Pancreas (tissue), 10 donors: ENCODE data around the gene RASGRP3. TPM values are rescaled to one million over a fixed set of nuclear protein-coding genes. Genes with fewer than 3 reads are reported as not detected.

Experiments
- ATAC-seq, 4 donors: fragments of 200-7000 bp; cut with Tn5 transposase; one replicate each; pipeline versions ENCODE4 v1.8.0 to v1.9.1; 2020; ENCODE audit warnings: mild to moderate bottlenecking in 4 of 4, moderate library complexity in 4 of 4
- DNase-seq, 6 donors: peaks; one replicate each; pipeline ENCODE4 v3.0.0-alpha.2; 2020
- FAIRE-seq: peaks from 2 replicates; lab custom pipeline; 2012; peaks lifted over from hg19 to GRCh38; lab: Jason Lieb, UNC
- H3K27ac ChIP-seq, 4 donors: fragments of 200-600 bp; sonication (generic); 1 replicate in 3 of 4; 2 replicates in 1 of 4; pipeline versions ENCODE4 v1.5.0 to v1.8.0; 2020
- H3K27me3 ChIP-seq, 4 donors: fragments of 200-600 bp; one replicate each; pipeline ENCODE4 v1.8.0; 2021
- H3K36me3 ChIP-seq, 3 donors: fragments of 200-600 bp; sonication (generic) in 1 of 3; one replicate each; pipeline versions ENCODE4 v1.5.0 to v1.8.0; 2020 to 2021
- H3K4me1 ChIP-seq, 3 donors: fragments of 200-600 bp; one replicate each; pipeline ENCODE4 v1.8.0; 2021
- H3K4me3 ChIP-seq, 4 donors: fragments of 200-600 bp; sonication (generic) in 2 of 4; one replicate each; pipeline versions ENCODE4 v1.5.0 to v1.8.0; 2020 to 2021
- H3K9me3 ChIP-seq, 4 donors: fragments of 200-600 bp; one replicate each; pipeline ENCODE4 v1.8.0; 2021
- WGBS, 2 donors: extraction: QIAGEN DNeasy Blood & Tissue Kit; methylation state at CpG; one replicate each; pipeline ENCODE4 v1.1.7; 2013; 5-methylcytosine and 5-hydroxymethylcytosine counted together
- intact Hi-C, 3 donors: fragments of 100-400 bp; cut with DNase I; formaldehyde crosslinking; loops; one replicate each; pipeline versions ENCODE4 v1.11.1 to v1.14.2; 2022
- polyA plus RNA-seq, 2 donors: library from polyadenylated mRNA; stranded (reverse); fragments of 200-250 nt; gene quantifications; one replicate each; pipeline ENCODE4 v1.2.3, GENCODE V29; 2013
- total RNA-seq, 6 donors: library from RNA; stranded (reverse); fragmentation: NEBNext Ultra II Directional in 4 of 6; extraction: Animal tissue kit (Norgen Biotek cat#: 25700) in 4 of 6; gene quantifications; one replicate each; pipeline versions ENCODE4 v1.2.1 to v1.2.4, GENCODE V29; 2021 to 2023
- TF ChIP-seq, protein P1 (sequence below), 4 donors: fragments of 200-600 bp; sonication (generic) in 3 of 4; IDR thresholded peaks; one replicate each; pipeline versions ENCODE4 v1.5.0 to v1.8.0; 2021; ENCODE audit warnings: antibody characterized with exemption in 4 of 4
- donor health status: healthy with polysubstance abuse.
- donor health status: DM: no; HTN: no; CAD: no; lungs with moderate emphysema.
- donor health status: DM: no; HTN: no; CAD: no.
- donor health status: control.
- donor health status: control.
- donor health status: Bipolar disorder and iron deficiency.
- donor health status: DM: yes; HTN: yes; CAD: no.
- donor health status: DM: no; HTN: no; CAD: no.
- donor health status: DM: no; HTN: no; CAD: no.
- donor health status: DM: yes; HTN: yes; CAD: no.

The RASGRP3 gene
- total and polyA plus RNA-seq, 8 donors: 0.92 to 14.9 (median 3.0) TPM

DNA sequence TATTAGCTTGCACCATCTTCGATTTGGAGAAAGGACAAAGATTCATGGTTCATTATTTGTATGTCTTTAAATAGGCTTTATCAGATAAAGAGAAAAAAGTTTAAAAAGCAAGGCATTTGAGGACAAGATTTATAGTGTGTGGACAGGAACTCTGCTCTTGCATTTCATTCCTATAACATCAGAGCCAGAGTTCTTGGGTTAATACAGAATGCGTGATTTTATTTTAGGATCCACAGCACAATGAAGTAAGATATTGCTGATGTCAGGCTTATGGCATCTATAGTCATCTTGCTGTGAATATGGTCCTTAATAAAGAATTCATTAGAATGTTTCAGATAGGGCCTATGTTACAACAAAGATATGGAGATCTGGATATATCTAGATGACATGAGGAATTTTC, 19.7 kb downstream of the RASGRP3 start:
- TF ChIP-seq, protein P1, sequence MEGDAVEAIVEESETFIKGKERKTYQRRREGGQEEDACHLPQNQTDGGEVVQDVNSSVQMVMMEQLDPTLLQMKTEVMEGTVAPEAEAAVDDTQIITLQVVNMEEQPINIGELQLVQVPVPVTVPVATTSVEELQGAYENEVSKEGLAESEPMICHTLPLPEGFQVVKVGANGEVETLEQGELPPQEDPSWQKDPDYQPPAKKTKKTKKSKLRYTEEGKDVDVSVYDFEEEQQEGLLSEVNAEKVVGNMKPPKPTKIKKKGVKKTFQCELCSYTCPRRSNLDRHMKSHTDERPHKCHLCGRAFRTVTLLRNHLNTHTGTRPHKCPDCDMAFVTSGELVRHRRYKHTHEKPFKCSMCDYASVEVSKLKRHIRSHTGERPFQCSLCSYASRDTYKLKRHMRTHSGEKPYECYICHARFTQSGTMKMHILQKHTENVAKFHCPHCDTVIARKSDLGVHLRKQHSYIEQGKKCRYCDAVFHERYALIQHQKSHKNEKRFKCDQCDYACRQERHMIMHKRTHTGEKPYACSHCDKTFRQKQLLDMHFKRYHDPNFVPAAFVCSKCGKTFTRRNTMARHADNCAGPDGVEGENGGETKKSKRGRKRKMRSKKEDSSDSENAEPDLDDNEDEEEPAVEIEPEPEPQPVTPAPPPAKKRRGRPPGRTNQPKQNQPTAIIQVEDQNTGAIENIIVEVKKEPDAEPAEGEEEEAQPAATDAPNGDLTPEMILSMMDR (IDR thresholded peaks at IDR 0.05): no peak
- intact Hi-C loops: no loop called here
- Histone ChIP-seq H3K4me3 (no peak overlapping the region), H3K27me3 (no peaks in the 10 kb centered on the region), H3K36me3 (no peaks in the 10 kb centered on the region), H3K9me3 (no peaks in the 10 kb centered on the region), H3K27ac (no peak overlapping the region), H3K4me1 (peaks cover 0 to 16% (median 0%) of the 10 kb centered on the region in 3 donors)
- ATAC-seq (no peak), DNase-seq (no peak), FAIRE-seq (no peak)
- WGBS, 2 donors: 69 to 72% methylated on average over 2 of the region's 2 CpGs

DNA sequence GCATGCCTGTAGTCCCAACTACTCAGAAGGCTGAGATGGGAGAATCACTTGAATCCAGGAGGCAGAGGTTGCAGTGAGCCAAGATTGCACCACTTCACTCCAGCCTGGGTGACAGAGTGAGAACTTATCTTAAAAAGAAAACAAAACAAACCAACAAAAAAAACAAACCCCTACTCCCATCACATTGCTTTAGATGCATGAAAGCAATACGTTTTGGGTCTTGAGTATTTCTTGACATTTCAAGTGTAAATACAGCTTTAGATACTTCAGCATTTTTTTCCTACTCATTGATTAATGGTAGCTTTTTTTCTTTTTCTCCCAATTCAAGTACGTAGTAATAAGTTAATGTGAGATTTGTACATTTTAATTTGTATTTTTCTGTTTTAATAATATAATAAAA, 20.3 kb downstream of the RASGRP3 start:
- Histone ChIP-seq H3K9me3 (no peaks in the 10 kb centered on the region), H3K27me3 (no peaks in the 10 kb centered on the region), H3K4me3 (no peak overlapping the region), H3K36me3 (no peaks in the 10 kb centered on the region), H3K4me1 (peaks cover 0 to 16% (median 0%) of the 10 kb centered on the region in 3 donors), H3K27ac (no peak overlapping the region)
- WGBS, 2 donors: 54 to 55% methylated on average over 2 of the region's 2 CpGs
- DNase-seq (no peak), ATAC-seq (no peak), FAIRE-seq (no peak)
- TF ChIP-seq, protein P1 (IDR thresholded peaks at IDR 0.05): no peak
- intact Hi-C loops: no loop called here

DNA sequence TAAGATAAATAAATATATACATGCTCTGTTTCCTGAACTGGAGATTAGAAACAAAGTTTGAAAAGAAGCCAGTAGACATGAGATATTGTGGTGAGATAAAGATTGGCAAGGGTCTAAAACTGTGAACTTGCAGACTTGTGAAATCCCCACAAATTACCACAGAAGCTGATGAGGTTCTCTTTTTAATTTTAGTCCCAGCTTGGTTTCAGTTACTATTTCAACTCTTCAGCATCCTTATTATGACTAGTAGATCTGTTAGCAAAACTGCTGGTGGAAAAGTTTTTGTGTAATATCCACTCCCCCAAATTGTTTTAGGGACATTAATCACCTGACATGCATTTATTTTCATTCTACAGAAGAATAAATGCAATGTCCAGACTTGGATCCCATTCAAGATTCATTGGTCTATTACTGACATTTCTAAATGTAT, 20.8 kb downstream of the RASGRP3 start:
- Histone ChIP-seq H3K9me3 (no peaks in the 10 kb centered on the region), H3K36me3 (no peaks in the 10 kb centered on the region), H3K27ac (no peak overlapping the region), H3K4me1 (peaks cover 0 to 16% (median 0%) of the 10 kb centered on the region in 3 donors), H3K27me3 (no peaks in the 10 kb centered on the region), H3K4me3 (no peak overlapping the region)
- FAIRE-seq (no peak), ATAC-seq (peak in 1 of 4 donors; percentile 15), DNase-seq (no peak)
- intact Hi-C loops: no loop called here
- TF ChIP-seq, protein P1 (IDR thresholded peaks at IDR 0.05): no peak

DNA sequence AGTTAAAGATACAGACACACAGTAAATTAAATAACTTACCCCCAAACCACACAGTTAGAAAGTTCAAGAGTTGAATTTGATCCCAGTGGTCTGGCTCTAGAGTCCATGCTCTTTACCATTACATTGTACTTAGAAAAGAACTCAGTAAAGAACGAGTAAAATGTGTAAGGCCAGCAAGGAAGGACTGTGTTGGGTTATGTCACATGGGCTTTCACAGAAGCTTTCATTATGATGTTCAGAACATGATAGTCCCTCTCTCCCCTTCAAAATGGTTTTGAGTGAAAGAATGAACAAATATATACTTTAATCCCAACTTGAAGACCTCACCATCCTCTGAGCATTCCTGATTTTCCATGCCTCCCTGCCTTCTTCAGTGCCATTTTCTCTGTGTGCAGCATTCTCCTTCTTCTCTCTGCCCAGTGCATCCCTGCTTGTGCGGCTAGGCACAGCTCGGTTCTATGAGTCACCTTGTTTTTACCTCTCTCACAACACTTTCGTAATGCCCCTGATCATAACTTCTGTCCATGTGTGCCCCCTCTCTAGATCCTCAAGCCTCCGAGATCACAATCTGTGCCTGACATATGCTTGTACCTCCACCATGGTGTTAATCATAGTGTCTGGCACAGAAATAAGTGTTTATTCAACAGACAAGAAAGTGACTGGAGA, 22.0 kb downstream of the RASGRP3 start:
- TF ChIP-seq, protein P1 (IDR thresholded peaks at IDR 0.05): no peak
- Histone ChIP-seq H3K27ac (no peak overlapping the region), H3K9me3 (no peaks in the 10 kb centered on the region), H3K36me3 (no peaks in the 10 kb centered on the region), H3K4me3 (no peak overlapping the region), H3K4me1 (peaks cover 0 to 16% (median 0%) of the 10 kb centered on the region in 3 donors), H3K27me3 (no peaks in the 10 kb centered on the region)
- FAIRE-seq (no peak), ATAC-seq (no peak), DNase-seq (no peak)
- intact Hi-C loops: no loop called here
- WGBS, 2 donors: 82 to 87% methylated on average over 5 of the region's 5 CpGs

DNA sequence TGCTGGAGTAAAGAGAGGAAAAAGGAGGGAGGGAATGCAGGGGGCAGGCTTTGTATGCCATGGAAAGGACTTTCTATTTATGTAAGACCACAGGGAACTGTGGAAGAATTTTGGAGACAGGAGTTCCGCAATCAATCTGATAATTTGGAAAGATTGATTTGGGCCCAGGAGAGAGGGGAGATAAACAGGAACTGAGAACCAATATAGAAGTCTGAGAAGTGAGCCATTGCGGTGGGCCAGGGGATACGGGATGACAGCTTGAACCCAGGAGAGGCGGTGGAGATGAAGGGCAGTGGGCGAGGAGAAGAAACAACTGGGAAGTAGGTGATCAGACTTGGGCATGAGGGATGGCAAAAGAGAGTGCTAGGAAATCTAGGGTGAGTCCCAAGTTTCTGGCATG, 23.7 kb downstream of the RASGRP3 start:
- Histone ChIP-seq H3K4me3 (no peak overlapping the region), H3K9me3 (no peaks in the 10 kb centered on the region), H3K27me3 (no peaks in the 10 kb centered on the region), H3K36me3 (no peaks in the 10 kb centered on the region), H3K27ac (no peak overlapping the region), H3K4me1 (peaks cover 0 to 16% (median 0%) of the 10 kb centered on the region in 3 donors)
- intact Hi-C loops: no loop called here
- ATAC-seq: no peak
- TF ChIP-seq, protein P1 (IDR thresholded peaks at IDR 0.05): no peak
- FAIRE-seq: no peak
- DNase-seq: no peak
- 93 to 94% methylated on average over 5 of the region's 5 CpGs for WGBS, 2 donors
